Anterior cingulate cortex (tissue), 58 donors: ENCODE data around the gene INHA.
A peak's percentile ranks its signal among the peaks of the same experiment; 100 is the strongest.

Source experiments
- DNase-seq, 58 donors: peaks; one replicate each; lab custom pipeline; 2025; lab: John Stamatoyannopoulos, UW

Gene INHA

GRCh38 chr2:219571311-219572236 is 536 bp upstream of the INHA start, which contains the start of gene OBSL1:
TSS of gene OBSL1 (minus strand) at chr2:219571539. CDS start at chr2:219571232, 307 bp downstream.
- DNase-seq, result peak in 46 of 58 donors; percentile 8 to 81 (median 32)

- DNase-seq, result no peak
Observed at GRCh38 chr2:219573166-219573565, 1.1 kb downstream of the INHA start.

- DNase-seq, result no peak
Observed at GRCh38 chr2:219574484-219575311, 2.6 kb downstream of the INHA start.

- DNase-seq, result no peak
Observed at GRCh38 chr2:219575566-219576504, 3.7 kb downstream of the INHA start.

- DNase-seq, result peak in 12 of 58 donors; percentile 2 to 43 (median 18)
Observed at GRCh38 chr2:219576505-219577388, 4.6 kb downstream of the INHA start.

DNA sequence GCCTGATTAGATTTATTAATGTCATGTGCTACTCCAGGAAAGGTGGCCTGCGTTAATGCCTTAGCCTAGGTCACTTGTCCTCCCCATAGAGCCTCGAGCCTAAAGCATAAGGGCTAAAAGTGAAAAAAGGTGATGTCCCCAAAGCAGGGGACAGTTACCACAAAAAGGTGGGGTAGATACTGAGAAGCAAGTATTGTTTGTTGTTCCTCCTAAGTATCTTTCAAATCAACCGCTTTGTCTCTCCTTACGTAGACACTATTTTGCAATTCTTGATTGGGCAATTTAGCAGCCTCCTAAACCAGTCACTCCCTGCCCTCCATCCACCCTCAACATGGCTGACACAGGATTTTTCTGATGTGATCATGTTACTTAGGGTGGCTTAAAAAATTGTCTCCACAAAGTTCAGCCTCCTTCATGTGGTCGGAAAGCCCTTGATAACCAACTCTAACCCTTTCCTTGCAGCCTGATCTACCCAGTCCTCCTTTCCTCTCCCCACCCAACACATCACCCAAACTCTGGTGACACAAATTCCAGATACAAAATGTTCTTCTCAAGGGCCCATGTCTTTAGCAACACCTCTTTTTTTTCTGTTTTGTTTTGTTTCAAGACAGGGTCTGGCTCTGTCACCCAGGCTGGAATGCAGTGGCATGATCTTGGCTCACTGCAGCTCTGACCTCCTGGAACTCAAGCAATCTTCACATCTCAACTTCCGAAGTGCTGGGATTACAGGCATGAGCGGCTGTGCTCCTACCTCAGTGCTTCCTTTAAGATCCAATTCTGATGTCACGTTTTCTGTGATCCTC is 6.9 kb downstream of the INHA start:
- no peak for DNase-seq

- DNase-seq, result no peak
Observed at GRCh38 chr2:219581346-219581745, 9.2 kb downstream of the INHA start.

- no peak for DNase-seq
Observed at GRCh38 chr2:219591091-219591490, 19.0 kb downstream of the INHA start.

DNA sequence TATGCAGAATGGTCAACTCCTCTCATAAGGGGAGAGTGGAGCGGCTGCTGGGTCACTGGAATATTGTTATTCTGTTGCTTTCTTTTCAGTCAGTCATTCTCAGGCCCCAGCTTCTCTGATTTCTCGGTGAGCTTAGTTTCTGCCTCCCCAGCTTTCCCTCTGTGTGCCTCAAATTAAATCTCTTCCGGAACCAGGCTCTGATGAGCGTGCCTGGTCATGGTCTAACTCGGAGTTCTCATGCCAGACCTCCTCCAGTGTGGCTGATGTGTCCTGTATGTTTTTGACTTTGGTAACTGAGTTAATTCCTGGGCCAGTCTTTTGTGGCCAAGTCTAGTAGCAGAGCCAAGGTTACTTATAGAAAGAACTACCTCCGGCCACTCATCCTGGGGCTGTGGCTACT is 20.6 kb downstream of the INHA start:
- DNase-seq, result no peak

DNA sequence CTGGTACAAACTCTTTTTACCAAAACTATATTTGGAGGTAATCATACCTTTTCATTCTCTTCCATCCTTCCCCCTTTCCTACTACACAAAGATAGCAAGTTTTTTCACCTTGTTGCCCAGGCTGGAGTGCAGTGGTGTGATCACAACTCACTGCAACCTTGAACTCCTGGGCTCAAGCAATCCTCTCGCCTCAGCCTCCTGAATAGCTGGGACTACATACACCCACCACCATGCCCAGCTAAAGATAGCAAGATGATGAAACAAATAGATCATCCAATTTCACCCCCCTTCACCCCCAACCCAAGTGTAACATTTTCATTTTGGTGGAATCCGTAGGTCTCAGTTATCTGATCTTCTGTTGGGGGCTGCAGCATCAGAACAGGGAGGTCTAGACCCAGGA is 21.0 kb downstream of the INHA start:
- DNase-seq, result no peak

DNA sequence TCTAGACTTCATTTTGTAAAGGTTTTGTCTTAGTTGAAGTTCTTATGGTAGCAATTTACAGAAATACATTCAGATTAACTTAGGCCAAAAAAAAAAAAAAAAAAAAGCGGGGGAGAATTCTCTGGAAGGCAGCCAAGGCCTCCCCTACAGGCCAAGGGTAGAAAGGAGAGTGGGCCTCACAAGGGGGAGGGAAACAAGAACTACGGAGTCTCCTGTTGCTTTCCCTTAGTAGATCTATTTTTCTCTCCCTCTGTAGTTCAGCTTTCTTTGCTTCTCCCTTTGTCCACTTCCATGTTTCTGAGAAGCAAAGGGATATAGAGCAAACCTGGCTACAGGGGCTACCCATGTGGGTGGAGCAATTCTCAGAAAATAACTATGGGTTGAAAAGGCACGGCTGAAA is 23.1 kb downstream of the INHA start:
- no peak for DNase-seq

DNA sequence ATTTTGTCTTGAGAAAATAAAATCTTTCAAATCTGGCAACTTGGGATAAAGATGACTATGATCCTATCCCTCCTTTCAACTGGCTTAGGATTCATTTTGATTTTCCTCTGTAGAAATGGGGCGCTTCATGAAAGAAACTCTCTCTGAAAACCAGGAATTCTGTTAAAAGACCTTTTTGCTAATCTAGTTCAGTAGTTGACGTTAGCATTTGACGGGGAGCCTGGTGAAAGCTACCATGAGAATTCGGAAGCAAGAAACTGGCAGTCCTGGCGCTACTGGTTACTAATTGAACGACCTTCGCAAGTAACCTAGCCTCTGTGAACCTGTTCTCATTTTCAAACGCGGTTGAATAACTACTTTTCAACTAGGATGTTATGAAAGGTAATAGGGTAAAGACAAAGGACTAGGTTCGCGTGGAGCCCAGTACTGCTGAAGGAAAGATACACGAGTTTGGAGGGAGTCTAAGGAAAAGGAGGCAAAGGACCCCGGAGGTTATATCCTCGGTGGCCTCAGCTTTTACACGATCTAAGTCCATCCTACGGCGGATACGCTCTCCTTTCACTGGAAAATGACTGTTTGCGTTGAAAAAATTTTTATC is 24.9 kb downstream of the INHA start:
- peak in 4 of 58 donors; percentile 10 to 64 (median 46) for DNase-seq

- DNase-seq, result peak; percentile 70 to 98 (median 94)
Observed at GRCh38 chr2:219597552-219598307, 25.6 kb downstream of the INHA start, which contains the start of gene STK11IP. TSS of gene STK11IP (plus strand) at chr2:219597857. CDS start at chr2:219598120, 263 bp downstream.

- no peak for DNase-seq
Observed at GRCh38 chr2:219598308-219599078, 26.4 kb downstream of the INHA start.

GRCh38 chr2:219603771-219604170 is 31.7 kb downstream of the INHA start:
- DNase-seq, result no peak

- DNase-seq, result no peak
Observed at GRCh38 chr2:219605607-219605954, 33.5 kb downstream of the INHA start.
